Prostate gland (tissue), 2 donors: Measurements from ENCODE around the gene ATP5F1E.

ENCODE experiments used
- CTCF ChIP-seq, 4 experiments: fragments of 200-600 bp in 2 of 4; fragments of 450-650 bp in 2 of 4; sonication (generic) in 2 of 4; IDR thresholded peaks; 1 replicate in 3 of 4; 2 replicates in 1 of 4; pipeline ENCODE4 v1.5.1; 2016 to 2019; ENCODE audit warnings: antibody characterized with exemption in 4 of 4, mild to moderate bottlenecking in 2 of 4, moderate library complexity in 2 of 4
- POLR2AphosphoS5 ChIP-seq: sonication (generic); formaldehyde crosslinking; IDR thresholded peaks from one replicate; pipeline ENCODE4 v1.6.1; 2017; ENCODE audit warnings: antibody characterized with exemption

DNA sequence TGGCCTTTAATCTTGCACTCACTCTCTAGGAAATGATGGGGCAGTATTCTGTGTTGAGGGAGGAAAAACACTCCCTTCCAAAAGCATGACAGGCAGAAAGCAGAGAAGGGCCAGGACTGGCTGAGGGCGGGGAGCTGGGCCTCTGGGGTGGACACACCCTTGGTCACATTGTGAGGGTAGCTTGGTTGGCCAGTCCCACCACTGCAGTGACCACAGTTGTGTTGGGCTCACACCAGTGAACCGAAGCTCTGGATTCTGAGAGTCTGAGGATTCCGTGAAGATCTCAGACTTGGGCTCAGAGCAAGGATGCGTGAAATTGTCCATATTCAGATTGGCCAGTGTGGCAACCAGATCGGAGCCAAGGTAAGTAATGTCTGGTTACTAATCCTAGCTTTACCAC is 12.9 kb downstream of the ATP5F1E start, which contains the start of gene TUBB1:
- TF ChIP-seq CTCF (IDR thresholded peaks at IDR 0.05) = no peak
- TF ChIP-seq POLR2AphosphoS5 = no peak
